ENCODE results near the gene SPINT3. TPM values are rescaled to one million over a fixed set of nuclear protein-coding genes. Genes with fewer than 3 reads are reported as not detected.

Gene SPINT3
- total RNA-seq, 4 donors from 2014 or later: not detected

DNA sequence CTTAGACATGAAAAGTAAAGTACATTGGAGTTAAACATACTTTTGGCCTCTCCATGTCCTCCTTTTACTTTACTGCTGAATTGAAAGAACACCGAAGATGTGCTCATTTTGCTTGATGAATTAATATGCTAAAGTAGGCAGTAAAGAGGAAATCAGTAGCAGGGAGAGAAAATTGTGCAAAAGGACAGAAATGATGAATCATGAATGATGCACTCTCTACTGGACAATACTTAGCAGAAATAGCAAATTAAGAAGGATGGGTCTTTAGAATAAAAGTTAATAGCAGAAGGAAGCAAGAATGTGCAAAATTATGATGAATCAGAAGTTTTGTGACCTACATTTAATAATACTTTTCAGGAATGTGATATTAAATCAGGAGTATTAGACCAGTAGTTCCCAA lies 8.4 kb upstream of the SPINT3 start:
- 70% methylated on average over 1 of the region's 1 CpG for WGBS
- intact Hi-C loops (cut with DNase I): no loop called here
- no peaks in the 10 kb centered on the region for H3K9me3 ChIP-seq
- peaks cover 0 to 17% (median 0%) of the 10 kb centered on the region in 4 donors for H3K27me3 ChIP-seq
- no peak for TF ChIP-seq CTCF (IDR thresholded peaks at IDR 0.05)
- no peak for TF ChIP-seq POLR2A (IDR thresholded peaks at IDR 0.05; ENCODE audit: low read depth)
- no peak for TF ChIP-seq EP300 (IDR thresholded peaks at IDR 0.05)
- no peak for TF ChIP-seq POLR2AphosphoS5 (IDR thresholded peaks at IDR 0.05)
- DNase-seq (ENCODE audit: extremely low spot score): no peak
- H3K36me3 ChIP-seq: no peaks in the 10 kb centered on the region
- H3K4me1 ChIP-seq: no peaks in the 10 kb centered on the region
- no peak overlapping the region for H3K27ac ChIP-seq (replicated peaks in 1 of 4)
- no peak overlapping the region for H3K4me3 ChIP-seq

- WGBS: 50% methylated on average over 2 of the region's 2 CpGs
- no peak overlapping the region for H3K4me3 ChIP-seq
- H3K9me3 ChIP-seq: no peaks in the 10 kb centered on the region
- no peak overlapping the region for H3K27ac ChIP-seq (replicated peaks in 1 of 4)
- no peak for DNase-seq (ENCODE audit: extremely low spot score)
- H3K27me3 ChIP-seq: peaks cover 0 to 6% (median 0%) of the 10 kb centered on the region in 4 donors
- TF ChIP-seq EP300 (IDR thresholded peaks at IDR 0.05) (no peak), POLR2AphosphoS5 (IDR thresholded peaks at IDR 0.05) (no peak), POLR2A (IDR thresholded peaks at IDR 0.05; ENCODE audit: low read depth) (no peak), CTCF (IDR thresholded peaks at IDR 0.05) (no peak)
- no peaks in the 10 kb centered on the region for H3K36me3 ChIP-seq
- no peaks in the 10 kb centered on the region for H3K4me1 ChIP-seq
- intact Hi-C loops (cut with DNase I): no loop called here
Measured at GRCh38 chr20:45518282-45518681, 2.9 kb upstream of the SPINT3 start.

GRCh38 chr20:45510242-45510862 lies 5.1 kb downstream of the SPINT3 start:
- intact Hi-C loops (cut with DNase I): no loop called here
- Histone ChIP-seq H3K36me3 (no peaks in the 10 kb centered on the region), H3K9me3 (no peaks in the 10 kb centered on the region), H3K27ac (replicated peaks in 1 of 4) (no peak overlapping the region), H3K27me3 (peaks cover 0 to 20% (median 0%) of the 10 kb centered on the region in 4 donors), H3K4me3 (no peak overlapping the region), H3K4me1 (no peaks in the 10 kb centered on the region)
- TF ChIP-seq CTCF (IDR thresholded peaks at IDR 0.05): no peak
- no peak for TF ChIP-seq POLR2A (IDR thresholded peaks at IDR 0.05; ENCODE audit: low read depth)
- TF ChIP-seq EP300 (IDR thresholded peaks at IDR 0.05): no peak
- TF ChIP-seq POLR2AphosphoS5 (IDR thresholded peaks at IDR 0.05): no peak
- 65% methylated on average over 5 of the region's 5 CpGs for WGBS
- DNase-seq (ENCODE audit: extremely low spot score): no peak

GRCh38 chr20:45509091-45509490 lies 6.3 kb downstream of the SPINT3 start:
- 72% methylated on average over 4 of the region's 4 CpGs for WGBS
- TF ChIP-seq POLR2A (IDR thresholded peaks at IDR 0.05; ENCODE audit: low read depth) (no peak), EP300 (IDR thresholded peaks at IDR 0.05) (no peak), POLR2AphosphoS5 (IDR thresholded peaks at IDR 0.05) (no peak), CTCF (IDR thresholded peaks at IDR 0.05) (no peak)
- intact Hi-C loops (cut with DNase I): no loop called here

More at GRCh38 chr20:45509091-45509490, 6.3 kb downstream of the SPINT3 start:
- no peaks in the 10 kb centered on the region for H3K9me3 ChIP-seq
- H3K36me3 ChIP-seq: no peaks in the 10 kb centered on the region
- DNase-seq (ENCODE audit: extremely low spot score): no peak
- no peak overlapping the region for H3K4me3 ChIP-seq
- H3K4me1 ChIP-seq: no peaks in the 10 kb centered on the region
- H3K27me3 ChIP-seq: peaks cover 0 to 25% (median 0%) of the 10 kb centered on the region in 4 donors
- no peak overlapping the region for H3K27ac ChIP-seq (replicated peaks in 1 of 4)

Data from esophagus muscularis mucosa (tissue), 4 donors.